Neural cell (in vitro differentiated cells): Measurements from ENCODE around the gene EREG. TPM values are rescaled to one million over a fixed set of nuclear protein-coding genes. Genes with fewer than 3 reads are reported as not detected.

ENCODE experiments used
- H2AFZ ChIP-seq: fragments of 200-600, 300-800 bp; sonication (generic), shearing (Covaris generic); 2 replicates; pipeline ENCODE4 v1.6.0; 2014; ENCODE audit warnings: low read depth, mild to moderate bottlenecking, antibody characterized with exemption, low read length, moderate library complexity
- H3F3A ChIP-seq: fragments of 200-600 bp; shearing (Covaris generic); 2 replicates; pipeline ENCODE4 v1.6.1; 2016; ENCODE audit warnings: mild to moderate bottlenecking, moderate library complexity, mixed read lengths, antibody characterized with exemption, low read length; ENCODE audit not compliant: insufficient read depth, poor library complexity, severe bottlenecking
- H3K27ac ChIP-seq: fragments of 200-600, 300-800 bp; sonication (generic), shearing (Covaris generic); 2 replicates; pipeline ENCODE4 v1.5.1; 2014; ENCODE audit warnings: mild to moderate bottlenecking, low read length, moderate library complexity
- H3K27me3 ChIP-seq: fragments of 300-800, 200-600 bp; sonication (generic), shearing (Covaris generic); 2 replicates; pipeline ENCODE4 v1.6.0; 2014; ENCODE audit warnings: mild to moderate bottlenecking, low read depth, low read length, moderate library complexity; ENCODE audit not compliant: insufficient read depth
- H3K36me3 ChIP-seq: fragments of 300-800, 200-600 bp; sonication (generic), shearing (Covaris generic); 2 replicates; pipeline ENCODE4 v1.5.1; 2014; ENCODE audit warnings: mild to moderate bottlenecking, antibody characterized with exemption, low read length, moderate library complexity; ENCODE audit not compliant: insufficient read depth
- H3K4me2 ChIP-seq: fragments of 300-800, 200-600 bp; sonication (generic), shearing (Covaris generic); 2 replicates; pipeline ENCODE4 v1.6.0; 2014; ENCODE audit warnings: mild to moderate bottlenecking, low read length
- H3K4me3 ChIP-seq: fragments of 300-800, 200-600 bp; sonication (generic), shearing (Covaris generic); 2 replicates; pipeline ENCODE4 v1.5.1; 2014; ENCODE audit warnings: mild to moderate bottlenecking, low read length, moderate library complexity
- H3K79me2 ChIP-seq: fragments of 200-600 bp; shearing (Covaris generic); replicated peaks from 2 replicates; pipeline ENCODE4 v1.6.0; 2014; ENCODE audit warnings: mild to moderate bottlenecking, low read length, moderate library complexity; ENCODE audit not compliant: insufficient read depth
- H3K9ac ChIP-seq: fragments of 300-800, 200-600 bp; sonication (generic), shearing (Covaris generic); 2 replicates; pipeline ENCODE4 v1.6.1; 2016; ENCODE audit warnings: mild to moderate bottlenecking, low read length, mixed read lengths
- H3K9me2 ChIP-seq: fragments of 200-600 bp; shearing (Covaris generic); 2 replicates; pipeline ENCODE4 v1.6.1; 2016; ENCODE audit warnings: mild to moderate bottlenecking, low read length, mixed read lengths; ENCODE audit not compliant: insufficient read depth
- H3K9me3 ChIP-seq: fragments of 200-600, 300-800 bp; sonication (generic), shearing (Covaris generic); 2 replicates; pipeline ENCODE4 v1.6.1; 2016; ENCODE audit warnings: mild to moderate bottlenecking, mixed run types, low read length, moderate library complexity, mixed read lengths
- H4K20me1 ChIP-seq: fragments of 200-600 bp; shearing (Covaris generic); 2 replicates; pipeline ENCODE4 v1.6.1; 2016; ENCODE audit warnings: mild to moderate bottlenecking, mixed run types; ENCODE audit not compliant: insufficient read depth
- EP300 ChIP-seq: fragments of 450-650 bp; conservative IDR thresholded peaks from 2 replicates; pipeline ENCODE4 v1.6.1; 2014; ENCODE audit warnings: antibody characterized with exemption, mild to moderate bottlenecking, moderate library complexity; ENCODE audit not compliant: poor library complexity, severe bottlenecking
- EZH2 ChIP-seq: fragments of 200-600, 300-800 bp; shearing (Covaris generic), sonication (generic); IDR thresholded peaks from 2 replicates; pipeline ENCODE4 v1.6.1; 2014; ENCODE audit warnings: antibody characterized with exemption, low read length, borderline replicate concordance, mild to moderate bottlenecking; ENCODE audit not compliant: insufficient read depth, poor library complexity, severe bottlenecking
- MXI1 ChIP-seq: fragments of 450-650 bp; conservative IDR thresholded peaks from 2 replicates; pipeline ENCODE4 v1.6.1; 2014; ENCODE audit warnings: antibody characterized with exemption, mild to moderate bottlenecking; ENCODE audit not compliant: poor library complexity, severe bottlenecking
- POLR2AphosphoS5 ChIP-seq: IDR thresholded peaks from 2 replicates; pipeline ENCODE4 v1.6.1; 2012
- RAD21 ChIP-seq: fragments of 450-650 bp; conservative IDR thresholded peaks from 2 replicates; pipeline ENCODE4 v1.6.1; 2014; ENCODE audit warnings: antibody characterized with exemption, mild to moderate bottlenecking, moderate library complexity
- SMC3 ChIP-seq: fragments of 450-650 bp; conservative IDR thresholded peaks from 2 replicates; pipeline ENCODE4 v1.6.1; 2014; ENCODE audit warnings: antibody characterized with exemption, mild to moderate bottlenecking, moderate library complexity; ENCODE audit not compliant: poor library complexity
- TAF1 ChIP-seq: IDR thresholded peaks from 2 replicates; pipeline ENCODE4 v1.6.1; 2012; ENCODE audit warnings: low read depth
- polyA plus RNA-seq: library from polyadenylated mRNA; depleted of rRNA; stranded (reverse); fragments of >200 nt; gene quantifications from 2 replicates; pipeline ENCODE4 v1.2.3, GENCODE V29; 2014
- TF ChIP-seq, protein P1 (sequence below): IDR thresholded peaks from 2 replicates; pipeline ENCODE4 v1.6.1; 2012; ENCODE audit warnings: borderline replicate concordance
- TF ChIP-seq, protein P2 (sequence below): fragments of 450-650 bp; IDR thresholded peaks from 2 replicates; pipeline ENCODE4 v1.5.1; 2014; ENCODE audit warnings: antibody characterized with exemption, mild to moderate bottlenecking, moderate library complexity; ENCODE audit not compliant: poor library complexity, severe bottlenecking

Gene EREG
- polyA plus RNA-seq, 1 donor from 2014 or later, result not detected

DNA sequence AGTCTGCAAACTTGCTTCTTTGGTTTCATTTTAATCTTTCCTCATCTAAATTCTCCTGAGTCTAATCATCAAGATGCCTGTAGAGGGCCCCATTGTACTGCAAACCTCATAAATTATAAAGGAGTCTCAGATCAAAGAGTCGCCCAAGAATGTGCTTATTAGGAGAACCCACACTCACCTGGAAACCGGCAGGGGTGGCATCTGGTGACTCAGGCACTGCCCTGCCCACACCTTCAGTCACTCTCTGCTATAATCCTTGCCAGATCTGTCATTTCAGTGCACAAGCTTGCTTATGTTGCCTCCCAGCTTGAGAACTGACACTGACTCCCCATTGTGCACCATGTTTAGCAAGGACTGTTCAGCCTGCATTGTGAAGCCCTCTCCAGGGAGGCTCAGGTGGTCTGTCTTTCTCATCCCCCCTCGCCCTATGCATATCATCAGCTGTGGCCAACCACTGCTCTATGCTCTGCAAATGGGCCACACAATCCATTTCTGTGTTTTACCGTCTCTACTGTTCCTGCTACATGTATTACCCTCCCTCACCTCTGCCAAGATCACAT is 44.3 kb upstream of the EREG start:
- TF ChIP-seq, protein P1, sequence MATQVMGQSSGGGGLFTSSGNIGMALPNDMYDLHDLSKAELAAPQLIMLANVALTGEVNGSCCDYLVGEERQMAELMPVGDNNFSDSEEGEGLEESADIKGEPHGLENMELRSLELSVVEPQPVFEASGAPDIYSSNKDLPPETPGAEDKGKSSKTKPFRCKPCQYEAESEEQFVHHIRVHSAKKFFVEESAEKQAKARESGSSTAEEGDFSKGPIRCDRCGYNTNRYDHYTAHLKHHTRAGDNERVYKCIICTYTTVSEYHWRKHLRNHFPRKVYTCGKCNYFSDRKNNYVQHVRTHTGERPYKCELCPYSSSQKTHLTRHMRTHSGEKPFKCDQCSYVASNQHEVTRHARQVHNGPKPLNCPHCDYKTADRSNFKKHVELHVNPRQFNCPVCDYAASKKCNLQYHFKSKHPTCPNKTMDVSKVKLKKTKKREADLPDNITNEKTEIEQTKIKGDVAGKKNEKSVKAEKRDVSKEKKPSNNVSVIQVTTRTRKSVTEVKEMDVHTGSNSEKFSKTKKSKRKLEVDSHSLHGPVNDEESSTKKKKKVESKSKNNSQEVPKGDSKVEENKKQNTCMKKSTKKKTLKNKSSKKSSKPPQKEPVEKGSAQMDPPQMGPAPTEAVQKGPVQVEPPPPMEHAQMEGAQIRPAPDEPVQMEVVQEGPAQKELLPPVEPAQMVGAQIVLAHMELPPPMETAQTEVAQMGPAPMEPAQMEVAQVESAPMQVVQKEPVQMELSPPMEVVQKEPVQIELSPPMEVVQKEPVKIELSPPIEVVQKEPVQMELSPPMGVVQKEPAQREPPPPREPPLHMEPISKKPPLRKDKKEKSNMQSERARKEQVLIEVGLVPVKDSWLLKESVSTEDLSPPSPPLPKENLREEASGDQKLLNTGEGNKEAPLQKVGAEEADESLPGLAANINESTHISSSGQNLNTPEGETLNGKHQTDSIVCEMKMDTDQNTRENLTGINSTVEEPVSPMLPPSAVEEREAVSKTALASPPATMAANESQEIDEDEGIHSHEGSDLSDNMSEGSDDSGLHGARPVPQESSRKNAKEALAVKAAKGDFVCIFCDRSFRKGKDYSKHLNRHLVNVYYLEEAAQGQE, result no peak
- TF ChIP-seq, protein P2, sequence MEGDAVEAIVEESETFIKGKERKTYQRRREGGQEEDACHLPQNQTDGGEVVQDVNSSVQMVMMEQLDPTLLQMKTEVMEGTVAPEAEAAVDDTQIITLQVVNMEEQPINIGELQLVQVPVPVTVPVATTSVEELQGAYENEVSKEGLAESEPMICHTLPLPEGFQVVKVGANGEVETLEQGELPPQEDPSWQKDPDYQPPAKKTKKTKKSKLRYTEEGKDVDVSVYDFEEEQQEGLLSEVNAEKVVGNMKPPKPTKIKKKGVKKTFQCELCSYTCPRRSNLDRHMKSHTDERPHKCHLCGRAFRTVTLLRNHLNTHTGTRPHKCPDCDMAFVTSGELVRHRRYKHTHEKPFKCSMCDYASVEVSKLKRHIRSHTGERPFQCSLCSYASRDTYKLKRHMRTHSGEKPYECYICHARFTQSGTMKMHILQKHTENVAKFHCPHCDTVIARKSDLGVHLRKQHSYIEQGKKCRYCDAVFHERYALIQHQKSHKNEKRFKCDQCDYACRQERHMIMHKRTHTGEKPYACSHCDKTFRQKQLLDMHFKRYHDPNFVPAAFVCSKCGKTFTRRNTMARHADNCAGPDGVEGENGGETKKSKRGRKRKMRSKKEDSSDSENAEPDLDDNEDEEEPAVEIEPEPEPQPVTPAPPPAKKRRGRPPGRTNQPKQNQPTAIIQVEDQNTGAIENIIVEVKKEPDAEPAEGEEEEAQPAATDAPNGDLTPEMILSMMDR, result peak; percentile 73
- TF ChIP-seq SMC3, result peak; percentile 70
- peak; percentile 77 for TF ChIP-seq RAD21
- Histone ChIP-seq H3K9ac (no peak overlapping the region), H3K4me2 (no peak overlapping the region), H3K79me2 (no peaks in the 10 kb centered on the region), H3K27ac (no peak overlapping the region), H3K9me3 (no peaks in the 10 kb centered on the region), H3K9me2 (no peaks in the 10 kb centered on the region), H3K27me3 (no peaks in the 10 kb centered on the region), H2AFZ (no peak overlapping the region), H3F3A (no peaks in the 10 kb centered on the region), H3K36me3 (no peaks in the 10 kb centered on the region), H3K4me3 (no peak overlapping the region), H4K20me1 (no peaks in the 10 kb centered on the region)

DNA sequence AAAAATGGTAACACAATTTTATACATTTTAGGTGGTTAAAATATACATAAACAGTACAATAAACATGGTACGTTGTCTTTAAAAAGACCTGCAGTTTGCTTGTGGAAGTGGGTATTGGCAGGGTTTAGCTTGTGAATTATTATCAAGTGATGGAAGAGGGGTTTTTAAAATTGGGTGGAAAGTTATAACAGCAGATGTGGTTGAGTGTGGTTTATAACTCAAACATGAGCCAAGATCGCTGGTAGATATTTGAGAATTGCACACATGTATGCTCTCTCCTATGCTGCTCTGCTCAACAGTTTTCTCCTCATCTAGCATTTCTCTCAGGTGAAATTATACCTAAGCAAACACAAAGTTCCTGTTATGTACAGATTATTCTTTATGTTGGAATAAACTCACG is 42.6 kb upstream of the EREG start:
- Histone ChIP-seq H3K9me3 (no peaks in the 10 kb centered on the region), H3F3A (no peaks in the 10 kb centered on the region), H3K27ac (no peak overlapping the region), H3K79me2 (no peaks in the 10 kb centered on the region), H3K9ac (no peak overlapping the region), H3K27me3 (no peaks in the 10 kb centered on the region), H3K9me2 (no peaks in the 10 kb centered on the region), H3K4me2 (no peak overlapping the region), H2AFZ (no peak overlapping the region), H3K36me3 (no peaks in the 10 kb centered on the region), H4K20me1 (no peaks in the 10 kb centered on the region), H3K4me3 (no peak overlapping the region)
- no peak for TF ChIP-seq TAF1

DNA sequence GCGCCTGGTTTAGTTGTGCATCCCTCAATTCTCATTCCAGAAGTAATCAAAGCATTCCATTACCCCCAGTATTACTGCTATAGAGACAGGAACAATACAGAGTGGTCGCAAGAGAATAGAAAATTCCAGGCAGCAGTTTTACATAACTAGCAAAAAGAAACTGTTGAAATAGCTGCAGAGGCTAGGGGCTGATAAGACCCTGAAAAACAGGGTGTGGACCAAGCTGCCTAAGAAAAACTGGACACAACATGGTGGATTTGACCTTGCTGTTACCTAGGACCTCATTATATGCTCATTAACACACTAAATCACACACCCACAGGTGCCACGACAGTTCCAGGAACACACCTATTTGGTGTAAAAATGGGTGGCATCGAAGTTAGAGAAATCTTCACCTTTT is 41.3 kb upstream of the EREG start:
- no peaks in the 10 kb centered on the region for H3F3A ChIP-seq
- no peak overlapping the region for H3K27ac ChIP-seq
- TF ChIP-seq POLR2AphosphoS5 (no peak), TAF1 (no peak), SMC3 (no peak), MXI1 (no peak), EZH2 (no peak), EP300 (no peak), RAD21 (no peak)
- TF ChIP-seq, protein P1, result no peak
- TF ChIP-seq, protein P2, result no peak

More for the DNA sequence above, 41.3 kb upstream of the EREG start:
- H3K9ac ChIP-seq, result no peak overlapping the region
- H3K4me2 ChIP-seq, result no peak overlapping the region
- no peaks in the 10 kb centered on the region for H3K79me2 ChIP-seq
- H2AFZ ChIP-seq, result no peak overlapping the region
- no peaks in the 10 kb centered on the region for H3K36me3 ChIP-seq
- H3K9me2 ChIP-seq, result no peaks in the 10 kb centered on the region
- no peaks in the 10 kb centered on the region for H3K27me3 ChIP-seq
- no peaks in the 10 kb centered on the region for H4K20me1 ChIP-seq
- no peak overlapping the region for H3K4me3 ChIP-seq
- H3K9me3 ChIP-seq, result no peaks in the 10 kb centered on the region
